HCT116 (cell line): ENCODE data around the gene TOMM40L.

Source experiments
- CEBPB ChIP-seq: IDR thresholded peaks from 2 replicates; pipeline ENCODE4 v1.6.1; 2012; ENCODE audit warnings: low read depth
- EZH2 ChIP-seq: fragments of 200-600 bp; sonication (generic); IDR thresholded peaks from 2 replicates; pipeline ENCODE4 v1.6.1; 2017; ENCODE audit warnings: antibody characterized with exemption, mixed run types
- POLR2A ChIP-seq: IDR thresholded peaks from 2 replicates; pipeline ENCODE4 v1.7.0; 2011; ENCODE audit warnings: borderline replicate concordance; ENCODE audit not compliant: insufficient read depth, insufficient read length; ENCODE audit errors: extremely low read depth
- POLR2AphosphoS5 ChIP-seq: IDR thresholded peaks from 2 replicates; pipeline ENCODE4 v1.6.1; 2011; ENCODE audit warnings: mild to moderate bottlenecking, low read depth, low read length, moderate library complexity
- RAD21 ChIP-seq: IDR thresholded peaks from 2 replicates; pipeline ENCODE4 v1.6.1; 2012; ENCODE audit warnings: low read depth, mild to moderate bottlenecking
- SIN3A ChIP-seq: IDR thresholded peaks from 2 replicates; pipeline ENCODE4 v1.6.1; 2012; ENCODE audit warnings: low read depth
- YY1 ChIP-seq: IDR thresholded peaks from 2 replicates; pipeline ENCODE4 v1.6.1; 2011; ENCODE audit warnings: low read length, low read depth, moderate library complexity, mild to moderate bottlenecking; ENCODE audit not compliant: insufficient replicate concordance; ENCODE audit errors: extremely low read depth
- ZNF274 ChIP-seq: fragments of 200-500 bp; sonication (Bioruptor generic); IDR thresholded peaks from 2 replicates; pipeline ENCODE4 v1.6.1; 2014; ENCODE audit warnings: mild to moderate bottlenecking, low read depth, low read length, inconsistent platforms
- TF ChIP-seq, protein P1 (sequence below), 3 experiments: fragments of 200-600 bp in 1 of 3; sonication (generic) in 1 of 3; IDR thresholded peaks in 2 of 3; conservative IDR thresholded peaks in 1 of 3; 2 replicates each; pipeline ENCODE4 v1.5.1; 2012 to 2017; ENCODE audit warnings: low read depth in 2 of 3, low read length in 2 of 3, antibody characterized with exemption in 1 of 3, borderline replicate concordance in 1 of 3, control low read depth in 1 of 3, mild to moderate bottlenecking in 1 of 3, mixed read lengths in 1 of 3, mixed run types in 1 of 3, moderate library complexity in 1 of 3; ENCODE audit not compliant: insufficient read depth in 1 of 3
- TF ChIP-seq, protein P2 (sequence below): IDR thresholded peaks from 2 replicates; pipeline ENCODE4 v1.6.1; 2012
- TF ChIP-seq, protein P3 (sequence below): IDR thresholded peaks from 2 replicates; pipeline ENCODE4 v1.6.1; 2012; ENCODE audit warnings: low read depth
- TF ChIP-seq, protein P4 (sequence below): IDR thresholded peaks from 2 replicates; pipeline ENCODE4 v1.6.1; 2012

DNA sequence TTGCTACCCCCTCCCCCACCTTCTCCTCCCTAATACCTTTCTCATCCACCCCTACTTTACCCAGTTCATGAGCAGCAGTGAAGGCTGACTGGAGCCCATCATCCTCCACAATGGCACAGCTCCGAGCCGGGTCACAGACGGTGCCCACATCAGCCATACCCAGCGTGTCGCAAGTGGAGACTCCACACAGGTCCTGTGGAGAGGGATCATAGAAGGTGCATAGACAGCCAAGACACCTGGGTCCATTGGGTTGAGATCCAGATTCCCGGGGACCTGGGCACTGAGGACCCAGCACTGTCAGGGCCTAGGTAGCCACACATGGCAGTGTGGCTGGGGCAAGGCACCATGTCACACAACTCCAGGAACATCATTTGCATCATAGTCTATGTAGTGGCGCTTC lies 29.7 kb upstream of the TOMM40L start:
- TF ChIP-seq EZH2 = no peak
- TF ChIP-seq, protein P1, sequence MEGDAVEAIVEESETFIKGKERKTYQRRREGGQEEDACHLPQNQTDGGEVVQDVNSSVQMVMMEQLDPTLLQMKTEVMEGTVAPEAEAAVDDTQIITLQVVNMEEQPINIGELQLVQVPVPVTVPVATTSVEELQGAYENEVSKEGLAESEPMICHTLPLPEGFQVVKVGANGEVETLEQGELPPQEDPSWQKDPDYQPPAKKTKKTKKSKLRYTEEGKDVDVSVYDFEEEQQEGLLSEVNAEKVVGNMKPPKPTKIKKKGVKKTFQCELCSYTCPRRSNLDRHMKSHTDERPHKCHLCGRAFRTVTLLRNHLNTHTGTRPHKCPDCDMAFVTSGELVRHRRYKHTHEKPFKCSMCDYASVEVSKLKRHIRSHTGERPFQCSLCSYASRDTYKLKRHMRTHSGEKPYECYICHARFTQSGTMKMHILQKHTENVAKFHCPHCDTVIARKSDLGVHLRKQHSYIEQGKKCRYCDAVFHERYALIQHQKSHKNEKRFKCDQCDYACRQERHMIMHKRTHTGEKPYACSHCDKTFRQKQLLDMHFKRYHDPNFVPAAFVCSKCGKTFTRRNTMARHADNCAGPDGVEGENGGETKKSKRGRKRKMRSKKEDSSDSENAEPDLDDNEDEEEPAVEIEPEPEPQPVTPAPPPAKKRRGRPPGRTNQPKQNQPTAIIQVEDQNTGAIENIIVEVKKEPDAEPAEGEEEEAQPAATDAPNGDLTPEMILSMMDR (IDR thresholded peaks at IDR 0.05 in 2 of 3, conservative IDR thresholded peaks at IDR 0.05 in 1 of 3; ENCODE audit: borderline replicate concordance in 1 of 3, insufficient read depth in 1 of 3, low read depth in 2 of 3, low read length in 2 of 3) = no peak
- TF ChIP-seq POLR2A = no peak
- TF ChIP-seq ZNF274 = no peak
- no peak for TF ChIP-seq POLR2AphosphoS5
- TF ChIP-seq RAD21 = no peak
- no peak for TF ChIP-seq SIN3A
- TF ChIP-seq, protein P2, sequence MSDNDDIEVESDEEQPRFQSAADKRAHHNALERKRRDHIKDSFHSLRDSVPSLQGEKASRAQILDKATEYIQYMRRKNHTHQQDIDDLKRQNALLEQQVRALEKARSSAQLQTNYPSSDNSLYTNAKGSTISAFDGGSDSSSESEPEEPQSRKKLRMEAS = no peak
- TF ChIP-seq, protein P3, sequence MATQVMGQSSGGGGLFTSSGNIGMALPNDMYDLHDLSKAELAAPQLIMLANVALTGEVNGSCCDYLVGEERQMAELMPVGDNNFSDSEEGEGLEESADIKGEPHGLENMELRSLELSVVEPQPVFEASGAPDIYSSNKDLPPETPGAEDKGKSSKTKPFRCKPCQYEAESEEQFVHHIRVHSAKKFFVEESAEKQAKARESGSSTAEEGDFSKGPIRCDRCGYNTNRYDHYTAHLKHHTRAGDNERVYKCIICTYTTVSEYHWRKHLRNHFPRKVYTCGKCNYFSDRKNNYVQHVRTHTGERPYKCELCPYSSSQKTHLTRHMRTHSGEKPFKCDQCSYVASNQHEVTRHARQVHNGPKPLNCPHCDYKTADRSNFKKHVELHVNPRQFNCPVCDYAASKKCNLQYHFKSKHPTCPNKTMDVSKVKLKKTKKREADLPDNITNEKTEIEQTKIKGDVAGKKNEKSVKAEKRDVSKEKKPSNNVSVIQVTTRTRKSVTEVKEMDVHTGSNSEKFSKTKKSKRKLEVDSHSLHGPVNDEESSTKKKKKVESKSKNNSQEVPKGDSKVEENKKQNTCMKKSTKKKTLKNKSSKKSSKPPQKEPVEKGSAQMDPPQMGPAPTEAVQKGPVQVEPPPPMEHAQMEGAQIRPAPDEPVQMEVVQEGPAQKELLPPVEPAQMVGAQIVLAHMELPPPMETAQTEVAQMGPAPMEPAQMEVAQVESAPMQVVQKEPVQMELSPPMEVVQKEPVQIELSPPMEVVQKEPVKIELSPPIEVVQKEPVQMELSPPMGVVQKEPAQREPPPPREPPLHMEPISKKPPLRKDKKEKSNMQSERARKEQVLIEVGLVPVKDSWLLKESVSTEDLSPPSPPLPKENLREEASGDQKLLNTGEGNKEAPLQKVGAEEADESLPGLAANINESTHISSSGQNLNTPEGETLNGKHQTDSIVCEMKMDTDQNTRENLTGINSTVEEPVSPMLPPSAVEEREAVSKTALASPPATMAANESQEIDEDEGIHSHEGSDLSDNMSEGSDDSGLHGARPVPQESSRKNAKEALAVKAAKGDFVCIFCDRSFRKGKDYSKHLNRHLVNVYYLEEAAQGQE = no peak
- TF ChIP-seq YY1 = no peak
- no peak for TF ChIP-seq CEBPB
- TF ChIP-seq, protein P4, sequence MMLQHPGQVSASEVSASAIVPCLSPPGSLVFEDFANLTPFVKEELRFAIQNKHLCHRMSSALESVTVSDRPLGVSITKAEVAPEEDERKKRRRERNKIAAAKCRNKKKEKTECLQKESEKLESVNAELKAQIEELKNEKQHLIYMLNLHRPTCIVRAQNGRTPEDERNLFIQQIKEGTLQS = no peak
